Measurements from ENCODE around the gene COMT.

- TF ChIP-seq CTCF (IDR thresholded peaks at IDR 0.05) (no peak), EP300 (IDR thresholded peaks at IDR 0.05) (no peak), POLR2AphosphoS5 (IDR thresholded peaks at IDR 0.05) (no peak), POLR2A (IDR thresholded peaks at IDR 0.05) (no peak)
These were observed 71.3 kb downstream of the COMT start for GRCh38 chr22:20012741-20013331.
